ENCODE measurements around the gene DPF3.

DPF3 gene

DNA sequence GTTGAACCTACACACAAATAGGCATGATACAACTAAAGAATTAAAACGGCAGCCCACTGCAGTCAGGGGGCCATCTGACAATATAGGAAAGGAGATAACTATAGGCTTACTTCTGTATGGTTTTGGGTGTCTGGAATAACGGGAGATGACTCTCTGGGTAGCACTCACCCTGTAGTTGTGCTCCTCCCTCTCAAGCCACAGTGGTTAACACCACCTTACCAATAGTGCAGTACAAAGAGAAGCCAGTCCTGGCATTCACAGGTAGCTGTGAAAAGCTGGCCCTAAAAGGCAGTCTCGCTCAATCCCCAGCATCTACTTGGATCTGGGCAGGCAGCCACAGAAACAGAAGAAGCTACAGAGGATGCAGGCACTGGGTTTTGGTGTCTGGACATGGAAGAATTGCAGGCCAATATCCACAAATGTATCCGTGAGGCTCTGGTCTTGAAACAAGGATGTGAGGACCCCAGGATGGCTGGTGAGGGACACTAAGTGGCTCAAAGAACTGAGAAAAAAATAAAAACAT, 93.0 kb downstream of the DPF3 start:
- TF ChIP-seq YY1 (IDR thresholded peaks at IDR 0.05; ENCODE audit: low read depth) (no peak), RAD21 (IDR thresholded peaks at IDR 0.05; ENCODE audit: low read depth) (no peak), CEBPB (IDR thresholded peaks at IDR 0.05) (no peak), NFIC (IDR thresholded peaks at IDR 0.05) (no peak), USF1 (IDR thresholded peaks at IDR 0.05) (no peak), TEAD4 (IDR thresholded peaks at IDR 0.05) (no peak), ZBTB7A (IDR thresholded peaks at IDR 0.05; ENCODE audit: low read depth) (no peak), MAX (IDR thresholded peaks at IDR 0.05) (no peak), REST (IDR thresholded peaks at IDR 0.05; ENCODE audit: low read depth) (no peak), CREB1 (IDR thresholded peaks at IDR 0.05; ENCODE audit: low read depth) (no peak), FOXM1 (IDR thresholded peaks at IDR 0.05; ENCODE audit: borderline replicate concordance, low read depth) (no peak), EGR1 (IDR thresholded peaks at IDR 0.05) (no peak), TCF12 (IDR thresholded peaks at IDR 0.05; ENCODE audit: low read depth) (no peak), EP300 (IDR thresholded peaks at IDR 0.05; ENCODE audit: borderline replicate concordance) (no peak), TAF1 (IDR thresholded peaks at IDR 0.05; ENCODE audit: low read depth) (no peak)

DNA sequence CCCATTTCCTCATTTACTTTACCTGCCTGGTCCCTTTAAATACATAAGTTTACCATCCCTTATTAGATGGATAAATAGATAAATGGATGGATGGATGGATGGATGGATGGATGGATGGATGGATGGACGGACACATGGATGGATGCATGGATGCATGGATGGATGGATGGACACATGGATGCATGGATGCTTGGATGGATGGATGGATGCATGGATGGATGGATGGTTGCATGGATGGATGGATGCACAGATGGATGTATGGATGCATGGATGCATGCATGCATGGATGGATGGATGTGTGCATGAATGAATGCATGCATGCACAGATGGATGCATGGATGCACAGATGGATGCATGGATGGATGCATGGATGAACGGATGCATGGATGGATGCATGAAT, 93.6 kb downstream of the DPF3 start:
- TF ChIP-seq TEAD4 (IDR thresholded peaks at IDR 0.05), result no peak
- no peak for TF ChIP-seq EGR1 (IDR thresholded peaks at IDR 0.05)
- no peak for TF ChIP-seq ZBTB7A (IDR thresholded peaks at IDR 0.05; ENCODE audit: low read depth)
- TF ChIP-seq TAF1 (IDR thresholded peaks at IDR 0.05; ENCODE audit: low read depth), result no peak

- TF ChIP-seq USF1 (IDR thresholded peaks at IDR 0.05) (no peak), EP300 (IDR thresholded peaks at IDR 0.05; ENCODE audit: borderline replicate concordance) (no peak), FOXM1 (IDR thresholded peaks at IDR 0.05; ENCODE audit: borderline replicate concordance, low read depth) (no peak), CREB1 (IDR thresholded peaks at IDR 0.05; ENCODE audit: low read depth) (no peak), CEBPB (IDR thresholded peaks at IDR 0.05) (no peak), NFIC (IDR thresholded peaks at IDR 0.05) (no peak), YY1 (IDR thresholded peaks at IDR 0.05; ENCODE audit: low read depth) (no peak), REST (IDR thresholded peaks at IDR 0.05; ENCODE audit: low read depth) (no peak), TEAD4 (IDR thresholded peaks at IDR 0.05) (no peak), RAD21 (IDR thresholded peaks at IDR 0.05; ENCODE audit: low read depth) (no peak), MAX (IDR thresholded peaks at IDR 0.05) (no peak), TCF12 (IDR thresholded peaks at IDR 0.05; ENCODE audit: low read depth) (no peak)
Observed at GRCh38 chr14:72796935-72797334, 97.0 kb downstream of the DPF3 start.

- TF ChIP-seq YY1 (IDR thresholded peaks at IDR 0.05; ENCODE audit: low read depth) (no peak), ZBTB7A (IDR thresholded peaks at IDR 0.05; ENCODE audit: low read depth) (no peak), NFIC (IDR thresholded peaks at IDR 0.05) (no peak), TAF1 (IDR thresholded peaks at IDR 0.05; ENCODE audit: low read depth) (no peak), REST (IDR thresholded peaks at IDR 0.05; ENCODE audit: low read depth) (no peak), USF1 (IDR thresholded peaks at IDR 0.05) (no peak), RAD21 (IDR thresholded peaks at IDR 0.05; ENCODE audit: low read depth) (no peak), MAX (IDR thresholded peaks at IDR 0.05) (no peak)
Observed at GRCh38 chr14:72793156-72793939, 100.6 kb downstream of the DPF3 start.
